Activated naive CD8-positive, alpha-beta T cell (primary cell): ENCODE measurements around the gene CXCR5.
"Not testable (repeated sequence)": the region's sequence is repeated elsewhere in the genome, so short reads cannot be mapped to it uniquely, and the experiment has no call there.

Experiments used
- H3K27ac Mint-ChIP-seq: one replicate; pipeline ENCODE4 v1.8.0; 2021; ENCODE audit warnings: mixed read lengths
- H3K27me3 Mint-ChIP-seq: one replicate; pipeline ENCODE4 v1.8.0; 2021; ENCODE audit warnings: mixed read lengths
- H3K36me3 Mint-ChIP-seq: one replicate; pipeline ENCODE4 v1.8.0; 2021; ENCODE audit warnings: mixed read lengths
- H3K4me1 Mint-ChIP-seq: one replicate; pipeline ENCODE4 v1.8.0; 2021; ENCODE audit warnings: low read depth, mixed read lengths
- H3K4me3 Mint-ChIP-seq: one replicate; pipeline ENCODE4 v1.8.0; 2021; ENCODE audit warnings: mild to moderate bottlenecking, mixed read lengths
- H3K9me3 Mint-ChIP-seq: one replicate; pipeline ENCODE4 v1.8.0; 2021; ENCODE audit warnings: low read depth, mixed read lengths

The CXCR5 gene

GRCh38 chr11:118883368-118884071, at the start of gene CXCR5:
TSS of gene CXCR5 (plus strand) at chr11:118883892. CDS start at chr11:118883942, 50 bp downstream.
- Mint-ChIP-seq H3K27me3 (no peaks in the 10 kb centered on the region), H3K4me3 (peak within 1 kb of the TSS; percentile 60), H3K9me3 (no peaks in the 10 kb centered on the region), H3K36me3 (no peaks in the 10 kb centered on the region), H3K27ac (peak within 1 kb of the TSS; percentile 89), H3K4me1 (peaks cover 70% of the 10 kb centered on the region)

- H3K36me3 Mint-ChIP-seq, result no peaks in the 10 kb centered on the region
- H3K27me3 Mint-ChIP-seq, result no peaks in the 10 kb centered on the region
- H3K27ac Mint-ChIP-seq, result peak overlapping the region; percentile 38
- H3K4me3 Mint-ChIP-seq, result peak overlapping the region; percentile 61
- H3K4me1 Mint-ChIP-seq, result peaks cover 18% of the 10 kb centered on the region
- no peaks in the 10 kb centered on the region for H3K9me3 Mint-ChIP-seq
Observed at GRCh38 chr11:118834427-118835028, 49.2 kb upstream of the CXCR5 start.

- Mint-ChIP-seq H3K36me3 (no peaks in the 10 kb centered on the region), H3K4me3 (no peak overlapping the region), H3K27ac (no peak overlapping the region), H3K27me3 (no peaks in the 10 kb centered on the region), H3K9me3 (no peaks in the 10 kb centered on the region), H3K4me1 (peaks cover 28% of the 10 kb centered on the region)
Observed at GRCh38 chr11:118837868-118838267, 45.8 kb upstream of the CXCR5 start.

- Mint-ChIP-seq H3K27me3 (no peaks in the 10 kb centered on the region), H3K4me1 (peaks cover 27% of the 10 kb centered on the region), H3K4me3 (no peak overlapping the region), H3K36me3 (no peaks in the 10 kb centered on the region), H3K9me3 (no peaks in the 10 kb centered on the region), H3K27ac (no peak overlapping the region)
Observed at GRCh38 chr11:118838905-118839553, 44.7 kb upstream of the CXCR5 start.

GRCh38 chr11:118841469-118842242, 42.0 kb upstream of the CXCR5 start:
- Mint-ChIP-seq H3K4me3 (peak overlapping the region; percentile 11), H3K27me3 (no peaks in the 10 kb centered on the region), H3K9me3 (no peaks in the 10 kb centered on the region), H3K36me3 (no peaks in the 10 kb centered on the region), H3K27ac (peak overlapping the region; percentile 11), H3K4me1 (peaks cover 22% of the 10 kb centered on the region)

GRCh38 chr11:118842369-118842768, 41.3 kb upstream of the CXCR5 start:
- H3K4me1 Mint-ChIP-seq, result peaks cover 22% of the 10 kb centered on the region
- H3K4me3 Mint-ChIP-seq, result no peak overlapping the region
- H3K27me3 Mint-ChIP-seq, result no peaks in the 10 kb centered on the region
- no peak overlapping the region for H3K27ac Mint-ChIP-seq
- no peaks in the 10 kb centered on the region for H3K9me3 Mint-ChIP-seq
- H3K36me3 Mint-ChIP-seq, result no peaks in the 10 kb centered on the region

GRCh38 chr11:118842843-118843242, 40.8 kb upstream of the CXCR5 start:
- not testable (repeated sequence) for H3K27me3 Mint-ChIP-seq, H3K36me3 Mint-ChIP-seq, H3K4me3 Mint-ChIP-seq, H3K9me3 Mint-ChIP-seq, H3K27ac Mint-ChIP-seq
- peaks cover 20% of the 10 kb centered on the region for H3K4me1 Mint-ChIP-seq

GRCh38 chr11:118843565-118843964, 40.1 kb upstream of the CXCR5 start:
- Mint-ChIP-seq H3K27me3 (no peaks in the 10 kb centered on the region), H3K4me1 (peaks cover 21% of the 10 kb centered on the region), H3K36me3 (no peaks in the 10 kb centered on the region), H3K27ac (peak overlapping the region; percentile 23), H3K9me3 (no peaks in the 10 kb centered on the region), H3K4me3 (no peak overlapping the region)

GRCh38 chr11:118845369-118845768, 38.3 kb upstream of the CXCR5 start:
- H3K27ac Mint-ChIP-seq, result peak overlapping the region; percentile 51
- H3K4me1 Mint-ChIP-seq, result peaks cover 23% of the 10 kb centered on the region
- no peaks in the 10 kb centered on the region for H3K27me3 Mint-ChIP-seq
- no peaks in the 10 kb centered on the region for H3K36me3 Mint-ChIP-seq
- H3K9me3 Mint-ChIP-seq, result no peaks in the 10 kb centered on the region
- no peak overlapping the region for H3K4me3 Mint-ChIP-seq

GRCh38 chr11:118846181-118846935, 37.3 kb upstream of the CXCR5 start:
- Mint-ChIP-seq H3K27me3 (no peaks in the 10 kb centered on the region), H3K4me3 (no peak overlapping the region), H3K4me1 (peaks cover 20% of the 10 kb centered on the region), H3K9me3 (no peaks in the 10 kb centered on the region), H3K27ac (no peak overlapping the region), H3K36me3 (no peaks in the 10 kb centered on the region)

GRCh38 chr11:118849825-118850224, 33.9 kb upstream of the CXCR5 start:
- no peak overlapping the region for H3K4me3 Mint-ChIP-seq

GRCh38 chr11:118851970-118852369, 31.7 kb upstream of the CXCR5 start:
- H3K4me1 Mint-ChIP-seq, result peaks cover 5% of the 10 kb centered on the region
- no peaks in the 10 kb centered on the region for H3K9me3 Mint-ChIP-seq
- no peak overlapping the region for H3K4me3 Mint-ChIP-seq
- H3K27me3 Mint-ChIP-seq, result no peaks in the 10 kb centered on the region
- H3K36me3 Mint-ChIP-seq, result no peaks in the 10 kb centered on the region
- H3K27ac Mint-ChIP-seq, result no peak overlapping the region

More at GRCh38 chr11:118849825-118850224, 33.9 kb upstream of the CXCR5 start:
- peaks cover 10% of the 10 kb centered on the region for H3K4me1 Mint-ChIP-seq
- H3K27me3 Mint-ChIP-seq, result no peaks in the 10 kb centered on the region
- no peaks in the 10 kb centered on the region for H3K36me3 Mint-ChIP-seq
- H3K27ac Mint-ChIP-seq, result no peak overlapping the region
- H3K9me3 Mint-ChIP-seq, result no peaks in the 10 kb centered on the region

GRCh38 chr11:118853678-118854077, 30.0 kb upstream of the CXCR5 start:
- H3K36me3 Mint-ChIP-seq, result no peaks in the 10 kb centered on the region
- no peaks in the 10 kb centered on the region for H3K9me3 Mint-ChIP-seq
- no peaks in the 10 kb centered on the region for H3K27me3 Mint-ChIP-seq
- no peak overlapping the region for H3K27ac Mint-ChIP-seq
- H3K4me1 Mint-ChIP-seq, result peaks cover 6% of the 10 kb centered on the region
- H3K4me3 Mint-ChIP-seq, result no peak overlapping the region

- Mint-ChIP-seq H3K27ac (no peak overlapping the region), H3K27me3 (no peaks in the 10 kb centered on the region), H3K36me3 (no peaks in the 10 kb centered on the region), H3K4me3 (no peak overlapping the region), H3K9me3 (no peaks in the 10 kb centered on the region), H3K4me1 (peaks cover 12% of the 10 kb centered on the region)
Observed at GRCh38 chr11:118856314-118856713, 27.4 kb upstream of the CXCR5 start.
